A549 (cell line): ENCODE measurements around the gene OR13C8. TPM values are rescaled to one million over a fixed set of nuclear protein-coding genes. Genes with fewer than 3 reads are reported as not detected.
"Not testable (repeated sequence)": the region's sequence is repeated elsewhere in the genome, so short reads cannot be mapped to it uniquely, and the experiment has no call there.

Experiments used
- ATAC-seq, 2 experiments: fragments of 200-7000 bp in 1 of 2; fragments of >200 bp in 1 of 2; cut with Nextera tagmentation in 1 of 2; cut with Tn5 transposase in 1 of 2; 3 replicates each; pipeline versions ENCODE4 v1.8.0 to v1.9.1; 2018 to 2020; ENCODE audit warnings: mild to moderate bottlenecking in 1 of 2, moderate library complexity in 1 of 2
- CTCF ChIA-PET: fragments of 300-600 bp; sonication (Branson Sonifier 250); formaldehyde crosslinking; extraction: SDS; loops from one replicate; lab custom pipeline; 2021; ENCODE audit warnings: antibody characterized with exemption, inconsistent platforms; lab: Yijun Ruan, JAX
- POLR2A ChIA-PET: fragments of 350-600 bp; formaldehyde crosslinking; extraction: SDS; loops from one replicate; lab custom pipeline; 2021; ENCODE audit warnings: antibody characterized with exemption, inconsistent platforms; lab: Yijun Ruan, JAX
- DNase-seq, 2 experiments: peaks; one replicate each; pipeline versions ENCODE4 v3.0.0 to v3.0.0-alpha.2; 2011 to 2016; ENCODE audit warnings: low read depth in 1 of 2, low spot score in 1 of 2
- FAIRE-seq: peaks from 2 replicates; lab custom pipeline; 2011; peaks lifted over from hg19 to GRCh38; lab: Jason Lieb, UNC
- H3K27ac ChIP-seq, 2 experiments: fragments of >200 bp; sonication (Bioruptor Twin); formaldehyde crosslinking; 3 replicates each; pipeline ENCODE4 v1.5.1; 2016 to 2017
- H3K4me1 ChIP-seq: fragments of >200 bp; sonication (Bioruptor Twin); formaldehyde crosslinking; 3 replicates; pipeline ENCODE4 v1.6.1; 2016
- H3K4me2 ChIP-seq: fragments of >200 bp; sonication (Bioruptor Twin); formaldehyde crosslinking; 3 replicates; pipeline ENCODE4 v1.6.1; 2016
- H3K4me3 ChIP-seq: fragments of >200 bp; sonication (Bioruptor Twin); formaldehyde crosslinking; 3 replicates; pipeline ENCODE4 v1.5.1; 2016
- H3K9me3 ChIP-seq: fragments of >200 bp; sonication (Bioruptor Twin); formaldehyde crosslinking; 3 replicates; pipeline ENCODE4 v1.6.1; 2016
- ATOH8 ChIP-seq: fragments of 250-450 bp; sonication (Bioruptor Pico); IDR thresholded peaks from 2 replicates; pipeline ENCODE4 v1.5.0; 2020; ENCODE audit warnings: low read depth, mild to moderate bottlenecking, moderate library complexity
- BCL3 ChIP-seq: fragments of >200 bp; sonication (Bioruptor Twin); formaldehyde crosslinking; IDR thresholded peaks from 3 replicates; pipeline ENCODE4 v1.6.1; 2016
- BHLHE40 ChIP-seq: IDR thresholded peaks from 2 replicates; pipeline ENCODE4 v1.6.1; 2012; ENCODE audit warnings: low read depth, low read length, inconsistent platforms
- CBX8 ChIP-seq: fragments of 200-600 bp; sonication (generic); IDR thresholded peaks from 2 replicates; pipeline ENCODE4 v1.6.1; 2016
- CEBPB ChIP-seq, 2 experiments: fragments of >200 bp in 1 of 2; sonication (Bioruptor Twin) in 1 of 2; formaldehyde crosslinking in 1 of 2; IDR thresholded peaks; 2 replicates each; pipeline ENCODE4 v1.6.1; 2012 to 2016
- CHD2 ChIP-seq: fragments of 150-350 bp; IDR thresholded peaks from 2 replicates; pipeline ENCODE4 v1.6.1; 2014; ENCODE audit warnings: low read length; ENCODE audit not compliant: partially characterized antibody
- ELK1 ChIP-seq: fragments of 150-350 bp; IDR thresholded peaks from 2 replicates; pipeline ENCODE4 v1.6.1; 2014; ENCODE audit warnings: low read depth, mild to moderate bottlenecking, low read length
- FOSB ChIP-seq: fragments of 250-450 bp; sonication (Bioruptor Pico); IDR thresholded peaks from 2 replicates; pipeline ENCODE4 v1.5.0; 2020; ENCODE audit warnings: mild to moderate bottlenecking, moderate library complexity
- FOSL2 ChIP-seq, 2 experiments: fragments of 450-650 bp in 1 of 2; fragments of >200 bp in 1 of 2; sonication (Bioruptor Twin) in 1 of 2; formaldehyde crosslinking; IDR thresholded peaks; 2 replicates each; pipeline versions ENCODE4 v1.5.0 to v1.6.1; 2016 to 2020; ENCODE audit warnings: mild to moderate bottlenecking in 1 of 2, moderate library complexity in 1 of 2
- HDAC2 ChIP-seq: fragments of 200-600 bp; sonication (generic); IDR thresholded peaks from 2 replicates; pipeline ENCODE4 v1.6.1; 2016
- HES2 ChIP-seq: fragments of >200 bp; sonication (Bioruptor Twin); formaldehyde crosslinking; IDR thresholded peaks from 2 replicates; pipeline ENCODE4 v1.6.1; 2016
- HOXA7 ChIP-seq: fragments of 250-450 bp; sonication (Bioruptor Pico); IDR thresholded peaks from 2 replicates; pipeline ENCODE4 v1.5.0; 2020; ENCODE audit warnings: mild to moderate bottlenecking, moderate library complexity
- JUN ChIP-seq, 2 experiments: fragments of >200 bp; sonication (Bioruptor Twin); formaldehyde crosslinking; IDR thresholded peaks; 2 replicates in 1 of 2; 3 replicates in 1 of 2; pipeline ENCODE4 v1.6.1; 2016 to 2017
- MAX ChIP-seq: IDR thresholded peaks from 2 replicates; pipeline ENCODE4 v1.6.1; 2012
- POLR2A ChIP-seq: IDR thresholded peaks from 2 replicates; pipeline ENCODE4 v1.6.1; 2012; ENCODE audit warnings: mild to moderate bottlenecking, low read length
- POLR2AphosphoS2 ChIP-seq: conservative IDR thresholded peaks from 2 replicates; pipeline ENCODE4 v1.6.1; 2012; ENCODE audit warnings: low read length, improper control_type of control experiment, inconsistent platforms
- RARB ChIP-seq: fragments of 250-450 bp; sonication (Bioruptor Pico); IDR thresholded peaks from 2 replicates; pipeline ENCODE4 v1.8.0; 2021; ENCODE audit warnings: mild to moderate bottlenecking, moderate library complexity
- RCOR1 ChIP-seq: fragments of 150-350 bp; IDR thresholded peaks from 2 replicates; pipeline ENCODE4 v1.6.1; 2014; ENCODE audit warnings: antibody characterized with exemption, low read length, low read depth
- SMC3 ChIP-seq: fragments of >200 bp; sonication (Bioruptor Twin); formaldehyde crosslinking; IDR thresholded peaks from 3 replicates; pipeline ENCODE4 v1.6.1; 2018; ENCODE audit warnings: inconsistent platforms
- ZNF302 ChIP-seq: fragments of 250-450 bp; sonication (Bioruptor Pico); IDR thresholded peaks from 2 replicates; pipeline ENCODE4 v1.9.0; 2021; ENCODE audit warnings: inconsistent platforms, mild to moderate bottlenecking, moderate library complexity
- WGBS: methylation state at CpG from one replicate; pipeline ENCODE4 v1.1.6; 2017; ENCODE audit errors: missing lambda C conversion rate; 5-methylcytosine and 5-hydroxymethylcytosine counted together
- polyA minus RNA-seq: library from RNA; depleted of rRNA, polyadenylated mRNA; stranded (reverse); fragments of >200 nt; gene quantifications from 2 replicates; pipeline ENCODE4 v1.2.3, GENCODE V29; 2011; rRNA and poly(A)+ RNA removed
- polyA plus RNA-seq, 4 experiments: library from polyadenylated mRNA; depleted of rRNA in 3 of 4; stranded (reverse); fragments of >200 nt; fragmentation: RNase III in 1 of 4; extraction: RNeasy Plus Mini Kit Qiagen cat#74134 plus additional on column Dnase treatment in 1 of 4; gene quantifications; 2 replicates in 3 of 4; 3 replicates in 1 of 4; pipeline ENCODE4 v1.2.3, GENCODE V29; 2011 to 2017

The OR13C8 gene
- polyA plus RNA-seq (2011; rRNA removed) (not detected in 2 replicates), polyA plus RNA-seq (2017; fragmentation: RNase III; extraction: RNeasy Plus Mini Kit Qiagen cat#74134 plus additional on column Dnase treatment) (not detected in 3 replicates), polyA minus RNA-seq (not detected in 2 replicates)
- polyA plus RNA-seq (2012; cell fraction: cytosol; rRNA removed) = not detected in 2 replicates
- not detected in 2 replicates for polyA plus RNA-seq (2012; cell fraction: nucleus; rRNA removed)

- TF ChIP-seq HDAC2 (no peak), POLR2A (no peak), ZNF302 (CRISPR knock-in tag) (no peak), POLR2AphosphoS2 (no peak), MAX (no peak), CEBPB (IDR thresholded peaks at IDR 0.05) (no peak), HES2 (no peak), RARB (CRISPR knock-in tag) (no peak), HOXA7 (CRISPR knock-in tag) (no peak), ELK1 (no peak), RCOR1 (no peak), CBX8 (no peak), CHD2 (no peak), SMC3 (no peak), FOSB (CRISPR knock-in tag) (no peak)
- WGBS = 23% methylated on average over 4 of the region's 4 CpGs
- CTCF ChIA-PET = interaction anchor here (1.1 kb wide), 1 partner anchor 12 kb away, joined by 3 read pairs; no protein-coding TSS in a partner anchor
- Histone ChIP-seq H3K9me3 (0 out of 3 replicates have a peak, but pooled peaks cover 3% of the 10 kb centered on the region), H3K27ac (no peak within 1 kb of the TSS), H3K4me3 (no peak within 1 kb of the TSS), H3K4me2 (no peak within 1 kb of the TSS), H3K4me1 (no peaks in the 10 kb centered on the region)
- POLR2A ChIA-PET = no interaction called here
- FAIRE-seq (no peak), DNase-seq (no peak), ATAC-seq (no peak)
Observed at GRCh38 chr9:104568868-104569267, at the start of gene OR13C8. Gene OR13C8 (plus strand): TSS chr9:104569168. CDS start chr9:104569168, 0 bp downstream.

GRCh38 chr9:104520241-104520640 is 48.7 kb upstream of the OR13C8 start:
- 14% methylated on average over 10 of the region's 10 CpGs for WGBS
- H3K9me3 ChIP-seq, DNase-seq, ATAC-seq, POLR2A ChIA-PET, H3K4me2 ChIP-seq, H3K4me3 ChIP-seq, CTCF ChIA-PET, H3K4me1 ChIP-seq, H3K27ac ChIP-seq, FAIRE-seq: not testable (repeated sequence)

GRCh38 chr9:104527109-104527508 is 41.9 kb upstream of the OR13C8 start, which contains the start of gene OR13C4:
Gene OR13C4 (minus strand): TSS chr9:104527209. CDS start chr9:104527209, 0 bp downstream.
- H3K4me2 ChIP-seq = no peak within 1 kb of the TSS
- ChIA-PET POLR2A (no interaction called here), CTCF (no interaction called here)
- ATAC-seq (no peak), FAIRE-seq (no peak), DNase-seq (no peak)
- no peak within 1 kb of the TSS for H3K4me3 ChIP-seq
- H3K27ac ChIP-seq = no peak within 1 kb of the TSS
- no peaks in the 10 kb centered on the region for H3K9me3 ChIP-seq
- TF ChIP-seq BCL3 = no peak
- no peak for TF ChIP-seq JUN (IDR thresholded peaks at IDR 0.05)
- no peak for TF ChIP-seq BHLHE40
- no peak for TF ChIP-seq ATOH8
- TF ChIP-seq HOXA7 (CRISPR knock-in tag) = no peak
- no peak for TF ChIP-seq FOSL2 (IDR thresholded peaks at IDR 0.05)
- no peak for TF ChIP-seq FOSL2 (CRISPR knock-in tag; IDR thresholded peaks at IDR 0.05)
- no peaks in the 10 kb centered on the region for H3K4me1 ChIP-seq
